Endothelial cell of umbilical vein (primary cell): ENCODE measurements around the gene LCN2. TPM values are rescaled to one million over a fixed set of nuclear protein-coding genes. Genes with fewer than 3 reads are reported as not detected.

Experiments
- BruUV-seq: library from RNA; stranded (reverse); fragments of 400-500 nt; replicated peaks from 2 replicates; lab custom pipeline; 2021; lab: Mats Ljungman, UMichigan
- CTCF ChIA-PET: fragments of 300-600, 350-600 bp; sonication (Branson Sonifier 250); formaldehyde crosslinking; loops from one replicate; lab custom pipeline; 2021; ENCODE audit warnings: antibody characterized with exemption, inconsistent platforms; lab: Charles Lee
- POLR2A ChIA-PET: fragments of 300-600, 350-600 bp; sonication (Branson Sonifier 250); formaldehyde crosslinking; loops from one replicate; lab custom pipeline; 2021; ENCODE audit warnings: antibody characterized with exemption, inconsistent platforms; lab: Charles Lee
- DNase-seq: peaks from one replicate; pipeline ENCODE4 v3.0.0-alpha.2; 2011; ENCODE audit warnings: low read depth, low spot score
- FAIRE-seq: peaks from 2 replicates; lab custom pipeline; 2011; peaks lifted over from hg19 to GRCh38; lab: Jason Lieb, UNC
- H2AFZ ChIP-seq: 2 replicates; pipeline ENCODE4 v1.6.0; 2012; ENCODE audit warnings: low read depth, low read length, control low read depth, inconsistent platforms
- H3K27ac ChIP-seq: 2 replicates; pipeline ENCODE4 v1.5.1; 2011; ENCODE audit warnings: low read depth, mild to moderate bottlenecking, control low read depth, low read length, moderate library complexity; ENCODE audit not compliant: insufficient read depth
- H3K27me3 ChIP-seq, 2 experiments: 2 replicates each; pipeline versions ENCODE4 v1.6.0 to v1.6.1; 2011; ENCODE audit warnings: low read length in 2 of 2, mixed read lengths in 1 of 2; ENCODE audit not compliant: control insufficient read depth in 2 of 2, insufficient read depth in 2 of 2
- H3K36me3 ChIP-seq, 2 experiments: 2 replicates in 1 of 2; 3 replicates in 1 of 2; pipeline ENCODE4 v1.5.1; 2011; ENCODE audit warnings: low read length in 2 of 2, mild to moderate bottlenecking in 1 of 2, moderate library complexity in 1 of 2; ENCODE audit not compliant: control insufficient read depth in 2 of 2, insufficient read depth in 2 of 2; ENCODE audit errors: extremely low read depth in 1 of 2
- H3K4me1 ChIP-seq: 3 replicates; pipeline ENCODE4 v1.5.1; 2011; ENCODE audit warnings: mild to moderate bottlenecking, low read length; ENCODE audit not compliant: control insufficient read depth, insufficient read depth; ENCODE audit errors: extremely low read depth
- H3K4me2 ChIP-seq: 2 replicates; pipeline ENCODE4 v1.6.1; 2011; ENCODE audit warnings: low read length, control low read depth, mixed read lengths; ENCODE audit not compliant: insufficient read depth
- H3K4me3 ChIP-seq, 3 experiments: fragments of 200-600 bp in 1 of 3; sonication (generic), shearing (Covaris generic) in 1 of 3; replicated peaks in 1 of 3; 2 replicates each; pipeline ENCODE4 v1.5.1; 2011 to 2016; ENCODE audit warnings: control low read depth in 3 of 3, low read length in 3 of 3, mild to moderate bottlenecking in 2 of 3, inconsistent platforms in 1 of 3, low read depth in 1 of 3, moderate library complexity in 1 of 3; ENCODE audit not compliant: insufficient read depth in 1 of 3
- H3K79me2 ChIP-seq: 2 replicates; pipeline ENCODE4 v1.6.0; 2012; ENCODE audit warnings: low read length, inconsistent platforms; ENCODE audit not compliant: control insufficient read depth, insufficient read depth
- H3K9ac ChIP-seq: replicated peaks from 2 replicates; pipeline ENCODE3; 2011; ENCODE audit warnings: low read length, control low read depth; ENCODE audit not compliant: insufficient read depth; ENCODE audit errors: extremely low read depth
- H3K9me1 ChIP-seq: replicated peaks from 3 replicates; pipeline ENCODE4 v1.6.0; 2011; ENCODE audit warnings: mild to moderate bottlenecking, low read length; ENCODE audit not compliant: control insufficient read depth, insufficient read depth; ENCODE audit errors: extremely low read depth
- H3K9me3 ChIP-seq: replicated peaks from 2 replicates; pipeline ENCODE4 v1.5.1; 2012; ENCODE audit warnings: low read length, inconsistent platforms; ENCODE audit not compliant: control insufficient read depth, insufficient read depth
- H4K20me1 ChIP-seq: replicated peaks from 2 replicates; pipeline ENCODE3; 2011; ENCODE audit warnings: mild to moderate bottlenecking, low read length; ENCODE audit not compliant: control insufficient read depth, insufficient read depth; ENCODE audit errors: extremely low read depth
- CTCF ChIP-seq, 2 donors: IDR thresholded peaks; 1 replicate in 1 of 2; 2 replicates in 1 of 2; pipeline ENCODE4 v1.5.1; 2011; ENCODE audit warnings: low read length in 2 of 2, mild to moderate bottlenecking in 2 of 2, moderate library complexity in 2 of 2, control low read depth in 1 of 2, inconsistent platforms in 1 of 2, low read depth in 1 of 2; ENCODE audit not compliant: insufficient read depth in 1 of 2; ENCODE audit errors: extremely low read depth in 1 of 2
- EZH2 ChIP-seq: IDR thresholded peaks from 2 replicates; pipeline ENCODE4 v1.6.1; 2012; ENCODE audit warnings: borderline replicate concordance, low read depth, mild to moderate bottlenecking, moderate library complexity, low read length, inconsistent platforms; ENCODE audit not compliant: severe bottlenecking
- FOS ChIP-seq: IDR thresholded peaks from 2 replicates; pipeline ENCODE4 v1.6.1; 2011; ENCODE audit warnings: mild to moderate bottlenecking, low read length, moderate library complexity, borderline replicate concordance; ENCODE audit not compliant: insufficient read depth
- GATA2 ChIP-seq: IDR thresholded peaks from 2 replicates; pipeline ENCODE4 v1.7.0; 2011; ENCODE audit warnings: low read depth, mild to moderate bottlenecking, moderate library complexity, mixed read lengths, low read length; ENCODE audit not compliant: insufficient read length, insufficient read depth
- JUN ChIP-seq: IDR thresholded peaks from 2 replicates; pipeline ENCODE4 v1.6.1; 2011; ENCODE audit warnings: borderline replicate concordance, low read depth; ENCODE audit not compliant: insufficient read length, insufficient read depth
- MAX ChIP-seq: IDR thresholded peaks from 2 replicates; pipeline ENCODE4 v1.6.1; 2011; ENCODE audit not compliant: insufficient read depth, insufficient read length
- MYC ChIP-seq: IDR thresholded peaks from one replicate; pipeline ENCODE4 v1.6.1; 2011; ENCODE audit warnings: mild to moderate bottlenecking, low read depth, low read length
- POLR2A ChIP-seq: IDR thresholded peaks from 2 replicates; pipeline ENCODE4 v1.6.1; 2012; ENCODE audit warnings: low read depth, mild to moderate bottlenecking, control low read depth, low read length
- POLR2AphosphoS5 ChIP-seq: IDR thresholded peaks from 2 replicates; pipeline ENCODE4 v1.6.1; 2012; ENCODE audit warnings: low read depth, mild to moderate bottlenecking, control low read depth, low read length, moderate library complexity; ENCODE audit not compliant: insufficient read depth
- dilution Hi-C: fragments of 300-500 bp; cut with MboI; formaldehyde crosslinking; loops from one replicate; pipeline ENCODE4 v1.15.0; 2019; ENCODE audit warnings: low sequenced_read_pairs; ENCODE audit not compliant: extremely low pct_ligation_motif_present
- intact Hi-C: fragments of 100-400 bp; cut with micrococcal nuclease; formaldehyde crosslinking; loops from one replicate; pipeline ENCODE4 v1.10.0; 2022
- polyA plus RNA-seq, 4 experiments: library from polyadenylated mRNA; depleted of rRNA in 3 of 4; stranded (reverse) in 3 of 4; unstranded in 1 of 4; fragments of >200 nt; gene quantifications; 2 replicates each; pipeline versions ENCODE4 v1.2.1 to v1.2.3, GENCODE V29; 2011 to 2012; ENCODE audit warnings: missing spikeins in 1 of 4
- total RNA-seq: library from RNA; stranded (reverse); gene quantifications from 2 replicates; pipeline ENCODE4 v1.2.3, GENCODE V29; 2021

LCN2 gene
- total and polyA plus RNA-seq, 2 donors (not counting 3 experiments of a cell fraction or from before 2014, with no cell fraction given), result not detected

GRCh38 chr9:128120061-128120740, 29.1 kb upstream of the LCN2 start:
- CTCF ChIA-PET, result interaction anchor here (1.1 kb wide), 1 partner anchor 20 kb away, joined by 3 read pairs; no protein-coding TSS in a partner anchor

More at GRCh38 chr9:128120061-128120740, 29.1 kb upstream of the LCN2 start:
- no peaks in the 10 kb centered on the region for H3K79me2 ChIP-seq
- H3K4me3 ChIP-seq, result no peak overlapping the region
- no peak overlapping the region for H3K27ac ChIP-seq
- H3K36me3 ChIP-seq, result peaks cover 0 to 16% of the 10 kb centered on the region in 2 experiments
- TF ChIP-seq POLR2AphosphoS5, result no peak
- TF ChIP-seq POLR2A, result no peak
- no peak for TF ChIP-seq MYC
- TF ChIP-seq MAX, result no peak
- TF ChIP-seq JUN, result no peak
- no peak for TF ChIP-seq FOS
- no peak for TF ChIP-seq GATA2
- TF ChIP-seq CTCF (IDR thresholded peaks at IDR 0.05; ENCODE audit: extremely low read depth in 1 of 2, insufficient read depth in 1 of 2, low read depth in 1 of 2, low read length in 2 of 2), result no peak
- no peak for TF ChIP-seq EZH2
- no peak overlapping the region for H3K4me2 ChIP-seq
- POLR2A ChIA-PET, result no interaction called here
- no peaks in the 10 kb centered on the region for H3K9me1 ChIP-seq
- intact Hi-C loops (no loop called here), dilution Hi-C loops (no loop called here)
- FAIRE-seq (no peak), DNase-seq (no peak)
- no peaks in the 10 kb centered on the region for H4K20me1 ChIP-seq
- no peak overlapping the region for H3K9ac ChIP-seq
- no peaks in the 10 kb centered on the region for H3K27me3 ChIP-seq
- no peaks in the 10 kb centered on the region for H3K9me3 ChIP-seq
- H3K4me1 ChIP-seq, result no peaks in the 10 kb centered on the region
- H2AFZ ChIP-seq, result no peak overlapping the region
- no TSS peak for BruUV-seq
